NT2/D1 (cell line): ENCODE measurements around the gene PPM1N.
A peak's percentile ranks its signal among the peaks of the same experiment; 100 is the strongest.

Source experiments
- DNase-seq: peaks from one replicate; pipeline ENCODE4 v3.0.0-alpha.2; 2011; ENCODE audit warnings: low read depth, low spot score
- H3K27me3 ChIP-seq: 2 replicates; pipeline ENCODE4 v1.6.0; 2011; ENCODE audit warnings: mild to moderate bottlenecking; ENCODE audit not compliant: insufficient read length, insufficient read depth
- H3K36me3 ChIP-seq: 2 replicates; pipeline ENCODE4 v1.6.1; 2011; ENCODE audit warnings: mild to moderate bottlenecking, low read length, mixed read lengths; ENCODE audit not compliant: insufficient read depth, insufficient read length
- H3K4me1 ChIP-seq: 2 replicates; pipeline ENCODE4 v1.5.1; 2011; ENCODE audit not compliant: insufficient read depth, insufficient read length
- H3K4me3 ChIP-seq: 2 replicates; pipeline ENCODE4 v1.5.1; 2011; ENCODE audit warnings: low read depth; ENCODE audit not compliant: insufficient read length
- H3K9ac ChIP-seq: 2 replicates; pipeline ENCODE4 v1.6.0; 2011; ENCODE audit warnings: low read depth; ENCODE audit not compliant: insufficient read length
- H3K9me3 ChIP-seq: 2 replicates; pipeline ENCODE4 v1.5.1; 2011; ENCODE audit warnings: mild to moderate bottlenecking, low read length; ENCODE audit not compliant: insufficient read depth
- SUZ12 ChIP-seq: IDR thresholded peaks from 2 replicates; pipeline ENCODE4 v1.6.1; 2011; ENCODE audit not compliant: insufficient read length, insufficient read depth; ENCODE audit errors: extremely low read depth
- YY1 ChIP-seq: IDR thresholded peaks from 2 replicates; pipeline ENCODE4 v1.6.1; 2011; ENCODE audit not compliant: insufficient read length, insufficient read depth
- ZNF274 ChIP-seq: IDR thresholded peaks from 2 replicates; pipeline ENCODE4 v1.6.1; 2011; ENCODE audit warnings: mild to moderate bottlenecking, low read depth, low read length

PPM1N gene

DNA sequence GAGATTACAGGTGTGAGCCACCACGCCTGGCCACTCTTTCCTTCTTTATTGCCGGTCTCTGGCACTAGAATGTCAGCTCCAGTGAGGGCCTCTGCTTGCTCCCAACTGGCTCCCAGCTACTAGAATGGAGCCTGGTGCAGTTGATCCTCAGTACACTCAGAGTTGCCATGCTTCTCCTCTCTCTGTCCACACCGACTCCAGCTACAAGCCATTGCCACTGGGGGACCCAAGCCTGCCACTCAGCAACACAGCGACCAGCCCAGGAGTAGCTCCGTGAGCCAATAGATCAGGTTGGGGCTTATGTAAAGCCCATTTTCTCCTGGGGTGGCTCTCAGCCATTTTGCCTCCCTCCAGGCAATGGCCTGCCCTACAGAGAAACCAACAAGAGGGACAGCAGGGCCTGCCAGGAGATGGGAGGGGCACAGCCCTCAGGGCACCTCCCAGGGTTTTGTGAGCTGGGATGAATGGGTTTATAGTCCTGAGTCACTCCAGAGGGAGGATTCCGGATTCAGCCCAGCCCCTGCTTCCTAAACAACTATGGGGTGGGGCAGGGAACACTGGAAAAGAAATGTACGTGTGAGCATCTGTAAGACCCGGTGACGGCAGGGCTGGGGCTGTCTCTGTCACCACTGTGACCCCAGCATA lies 49.8 kb downstream of the PPM1N start:
- Histone ChIP-seq H3K4me1 (peaks cover 2% of the 10 kb centered on the region), H3K36me3 (peaks cover 2% of the 10 kb centered on the region), H3K9ac (no peak overlapping the region), H3K4me3 (no peak overlapping the region), H3K9me3 (peaks cover 7% of the 10 kb centered on the region; the same call in 1 of the 2 replicates), H3K27me3 (no peaks in the 10 kb centered on the region)
- DNase-seq = no peak
- TF ChIP-seq SUZ12 (no peak), YY1 (peak; percentile 28), ZNF274 (no peak)
